HepG2 (cell line): ENCODE measurements around the gene AVPR1A. TPM values are rescaled to one million over a fixed set of nuclear protein-coding genes. Genes with fewer than 3 reads are reported as not detected.

Experiments
- FOXP1 ChIP-seq, 2 experiments: fragments of 450-650 bp in 1 of 2; IDR thresholded peaks; 2 replicates each; pipeline ENCODE4 v1.6.1; 2017 to 2018; ENCODE audit warnings: antibody characterized with exemption in 1 of 2
- GABPA ChIP-seq, 2 experiments: IDR thresholded peaks; 2 replicates each; pipeline ENCODE4 v1.6.1; 2011 to 2016; ENCODE audit warnings: low read depth in 2 of 2, low read length in 1 of 2, missing biosample characterization in 1 of 2, missing genetic modification characterization in 1 of 2
- HMG20A ChIP-seq: IDR thresholded peaks from 2 replicates; pipeline ENCODE4 v1.6.1; 2016; ENCODE audit warnings: borderline replicate concordance
- NFE2L2 ChIP-seq: fragments of 150-350 bp; IDR thresholded peaks from 2 replicates; pipeline ENCODE4 v1.6.1; 2014; ENCODE audit warnings: low read length
- POLR2A ChIP-seq, 2 experiments: IDR thresholded peaks; 2 replicates each; pipeline ENCODE4 v1.6.1; 2011; ENCODE audit warnings: low read depth in 2 of 2, low read length in 2 of 2, mild to moderate bottlenecking in 1 of 2, moderate library complexity in 1 of 2; ENCODE audit not compliant: insufficient read depth in 1 of 2
- ZNF235 ChIP-seq: sonication (generic); formaldehyde crosslinking; IDR thresholded peaks from 2 replicates; pipeline ENCODE4 v1.8.1; 2023; ENCODE audit warnings: mild to moderate bottlenecking, missing genetic modification reagents, borderline replicate concordance
- ZNF484 ChIP-seq: sonication (generic); formaldehyde crosslinking; IDR thresholded peaks from 2 replicates; pipeline ENCODE4 v1.5.1; 2020; ENCODE audit warnings: mild to moderate bottlenecking, low read depth, missing genetic modification reagents, borderline replicate concordance
- ZNF619 ChIP-seq: sonication (generic); formaldehyde crosslinking; IDR thresholded peaks from 2 replicates; pipeline ENCODE4 v1.4.0; 2020; ENCODE audit warnings: mild to moderate bottlenecking, missing genetic modification reagents
- polyA plus RNA-seq, 8 experiments: library from polyadenylated mRNA; depleted of rRNA in 3 of 8; stranded (reverse) in 7 of 8; unstranded in 1 of 8; fragments of >200 nt; fragmentation: Illumina TruSeq in 4 of 8; extraction: Trizol in 4 of 8; gene quantifications; 2 replicates each; pipeline versions ENCODE4 v1.2.1 to v1.2.3, GENCODE V29; 2011 to 2016; ENCODE audit warnings: low read depth in 4 of 8, missing spikeins in 1 of 8, mixed read lengths in 1 of 8; ENCODE audit not compliant: insufficient read depth in 1 of 8
- total RNA-seq, 5 experiments: library from RNA; depleted of rRNA; stranded (reverse); fragments of >200 nt; fragmentation: Illumina TruSeq; extraction: Trizol; gene quantifications; 2 replicates each; pipeline ENCODE4 v1.2.3, GENCODE V29; 2016; ENCODE audit warnings: low read depth in 1 of 5
- TF ChIP-seq, protein P1 (sequence below): IDR thresholded peaks from 2 replicates; pipeline ENCODE4 v1.6.1; 2012; ENCODE audit warnings: low read length, improper control_type of control experiment
- TF ChIP-seq, protein P2 (sequence below): sonication (generic); formaldehyde crosslinking; IDR thresholded peaks from 2 replicates; pipeline ENCODE4 v1.4.0; 2020; ENCODE audit warnings: missing genetic modification reagents, borderline replicate concordance
- TF ChIP-seq, protein P3 (sequence below): sonication (generic); formaldehyde crosslinking; IDR thresholded peaks from 2 replicates; pipeline ENCODE4 v1.4.0; 2020; ENCODE audit warnings: missing genetic modification reagents; ENCODE audit errors: not compliant biosample characterization

The AVPR1A gene
- total and polyA plus RNA-seq, 2 of the 13 experiments (the other 11 are each of a cell fraction or from before 2014, with no cell fraction given), result not detected

DNA sequence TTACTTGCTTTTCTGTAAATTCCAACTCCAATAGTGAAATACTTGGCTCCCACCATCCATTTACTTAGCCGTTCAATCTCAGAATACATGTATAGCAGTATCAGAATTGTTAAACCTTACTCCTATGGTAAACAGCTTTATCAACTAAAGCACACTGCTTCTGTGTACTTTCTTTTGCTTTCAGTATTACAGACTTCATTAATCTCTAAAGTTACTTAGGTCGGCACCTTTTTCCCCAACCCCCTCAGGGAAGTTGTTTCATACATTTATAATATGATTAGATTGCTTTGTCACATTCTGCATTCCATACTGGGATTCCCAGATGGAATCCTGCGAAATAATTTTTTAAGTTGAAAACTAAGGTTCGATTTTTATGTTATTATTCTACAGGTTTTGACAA is 12.5 kb downstream of the AVPR1A start (continued):
- no peak for TF ChIP-seq FOXP1 (IDR thresholded peaks at IDR 0.05)
- no peak for TF ChIP-seq FOXP1 (CRISPR knock-in tag; IDR thresholded peaks at IDR 0.05)
- no peak for TF ChIP-seq ZNF484
- no peak for TF ChIP-seq ZNF235 (CRISPR knock-in tag)
- no peak for TF ChIP-seq POLR2A (IDR thresholded peaks at IDR 0.05; ENCODE audit: insufficient read depth in 1 of 2, low read depth in 2 of 2, low read length in 2 of 2)
- no peak for TF ChIP-seq ZNF619 (CRISPR knock-in tag)
- TF ChIP-seq, protein P1, sequence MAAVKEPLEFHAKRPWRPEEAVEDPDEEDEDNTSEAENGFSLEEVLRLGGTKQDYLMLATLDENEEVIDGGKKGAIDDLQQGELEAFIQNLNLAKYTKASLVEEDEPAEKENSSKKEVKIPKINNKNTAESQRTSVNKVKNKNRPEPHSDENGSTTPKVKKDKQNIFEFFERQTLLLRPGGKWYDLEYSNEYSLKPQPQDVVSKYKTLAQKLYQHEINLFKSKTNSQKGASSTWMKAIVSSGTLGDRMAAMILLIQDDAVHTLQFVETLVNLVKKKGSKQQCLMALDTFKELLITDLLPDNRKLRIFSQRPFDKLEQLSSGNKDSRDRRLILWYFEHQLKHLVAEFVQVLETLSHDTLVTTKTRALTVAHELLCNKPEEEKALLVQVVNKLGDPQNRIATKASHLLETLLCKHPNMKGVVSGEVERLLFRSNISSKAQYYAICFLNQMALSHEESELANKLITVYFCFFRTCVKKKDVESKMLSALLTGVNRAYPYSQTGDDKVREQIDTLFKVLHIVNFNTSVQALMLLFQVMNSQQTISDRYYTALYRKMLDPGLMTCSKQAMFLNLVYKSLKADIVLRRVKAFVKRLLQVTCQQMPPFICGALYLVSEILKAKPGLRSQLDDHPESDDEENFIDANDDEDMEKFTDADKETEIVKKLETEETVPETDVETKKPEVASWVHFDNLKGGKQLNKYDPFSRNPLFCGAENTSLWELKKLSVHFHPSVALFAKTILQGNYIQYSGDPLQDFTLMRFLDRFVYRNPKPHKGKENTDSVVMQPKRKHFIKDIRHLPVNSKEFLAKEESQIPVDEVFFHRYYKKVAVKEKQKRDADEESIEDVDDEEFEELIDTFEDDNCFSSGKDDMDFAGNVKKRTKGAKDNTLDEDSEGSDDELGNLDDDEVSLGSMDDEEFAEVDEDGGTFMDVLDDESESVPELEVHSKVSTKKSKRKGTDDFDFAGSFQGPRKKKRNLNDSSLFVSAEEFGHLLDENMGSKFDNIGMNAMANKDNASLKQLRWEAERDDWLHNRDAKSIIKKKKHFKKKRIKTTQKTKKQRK, result no peak
- TF ChIP-seq, protein P2, sequence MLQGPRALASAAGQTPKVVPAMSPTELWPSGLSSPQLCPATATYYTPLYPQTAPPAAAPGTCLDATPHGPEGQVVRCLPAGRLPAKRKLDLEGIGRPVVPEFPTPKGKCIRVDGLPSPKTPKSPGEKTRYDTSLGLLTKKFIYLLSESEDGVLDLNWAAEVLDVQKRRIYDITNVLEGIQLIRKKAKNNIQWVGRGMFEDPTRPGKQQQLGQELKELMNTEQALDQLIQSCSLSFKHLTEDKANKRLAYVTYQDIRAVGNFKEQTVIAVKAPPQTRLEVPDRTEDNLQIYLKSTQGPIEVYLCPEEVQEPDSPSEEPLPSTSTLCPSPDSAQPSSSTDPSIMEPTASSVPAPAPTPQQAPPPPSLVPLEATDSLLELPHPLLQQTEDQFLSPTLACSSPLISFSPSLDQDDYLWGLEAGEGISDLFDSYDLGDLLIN, result no peak
- TF ChIP-seq GABPA (IDR thresholded peaks at IDR 0.05; ENCODE audit: low read depth, low read length), result no peak
- TF ChIP-seq GABPA (CRISPR knock-in tag; IDR thresholded peaks at IDR 0.05; ENCODE audit: low read depth), result no peak
- TF ChIP-seq, protein P3, sequence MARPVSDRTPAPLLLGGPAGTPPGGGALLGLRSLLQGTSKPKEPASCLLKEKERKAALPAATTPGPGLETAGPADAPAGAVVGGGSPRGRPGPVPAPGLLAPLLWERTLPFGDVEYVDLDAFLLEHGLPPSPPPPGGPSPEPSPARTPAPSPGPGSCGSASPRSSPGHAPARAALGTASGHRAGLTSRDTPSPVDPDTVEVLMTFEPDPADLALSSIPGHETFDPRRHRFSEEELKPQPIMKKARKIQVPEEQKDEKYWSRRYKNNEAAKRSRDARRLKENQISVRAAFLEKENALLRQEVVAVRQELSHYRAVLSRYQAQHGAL (CRISPR knock-in tag), result no peak
- TF ChIP-seq HMG20A (CRISPR knock-in tag), result no peak
- no peak for TF ChIP-seq NFE2L2
